B cell (primary cell): Measurements from ENCODE around the gene CTNS. TPM values are rescaled to one million over a fixed set of nuclear protein-coding genes. Genes with fewer than 3 reads are reported as not detected.

Experiments
- ATAC-seq: fragments of 200-7000 bp; cut with Tn5 transposase; one replicate; pipeline ENCODE4 v1.10.0; 2021; ENCODE audit warnings: low read depth, mild to moderate bottlenecking, moderate number of reproducible peaks, moderate library complexity
- CTCF ChIA-PET: fragments of 350-600 bp; sonication (Branson Sonifier 250); formaldehyde crosslinking; loops from one replicate; lab custom pipeline; 2021; ENCODE audit warnings: antibody characterized with exemption, inconsistent platforms; lab: Charles Lee
- POLR2A ChIA-PET: fragments of 350-600 bp; sonication (Branson Sonifier 250); formaldehyde crosslinking; loops from one replicate; lab custom pipeline; 2021; ENCODE audit warnings: antibody characterized with exemption; lab: Charles Lee
- DNase-seq: peaks from one replicate; pipeline ENCODE4 v3.0.0; 2013
- H2AFZ ChIP-seq: 2 replicates; pipeline ENCODE4 v1.6.1; 2012; ENCODE audit warnings: mild to moderate bottlenecking, low read depth, low read length; ENCODE audit not compliant: insufficient read depth, poor library complexity, severe bottlenecking
- H3K27ac ChIP-seq, 2 donors: 1 replicate in 1 of 2; 2 replicates in 1 of 2; pipeline ENCODE4 v1.5.1; 2012 to 2013; ENCODE audit warnings: low read length in 2 of 2, mild to moderate bottlenecking in 2 of 2, moderate library complexity in 1 of 2
- H3K27me3 ChIP-seq, 4 experiments: fragments of 200-600 bp in 1 of 4; sonication (generic) in 1 of 4; replicated peaks in 1 of 4; 1 replicate in 2 of 4; 2 replicates in 2 of 4; pipeline versions ENCODE4 v1.6.1 to v1.7.0; 2013 to 2016; ENCODE audit warnings: low read length in 3 of 4, mild to moderate bottlenecking in 2 of 4, mixed read lengths in 1 of 4, moderate library complexity in 1 of 4; ENCODE audit not compliant: insufficient read depth in 4 of 4, control insufficient read depth in 3 of 4; ENCODE audit errors: control extremely low read depth in 1 of 4
- H3K36me3 ChIP-seq, 2 experiments: replicated peaks in 1 of 2; 1 replicate in 1 of 2; 2 replicates in 1 of 2; pipeline versions ENCODE4 v1.6.1 to v1.7.1; 2013; ENCODE audit warnings: low read length in 1 of 2; ENCODE audit not compliant: insufficient read depth in 2 of 2, control insufficient read depth in 1 of 2; ENCODE audit errors: control extremely low read depth in 1 of 2, extremely low read depth in 1 of 2
- H3K4me1 ChIP-seq, 2 donors: fragments of 200-600 bp in 1 of 2; sonication (generic) in 1 of 2; 1 replicate in 1 of 2; 2 replicates in 1 of 2; pipeline versions ENCODE4 v1.5.1 to v1.6.1; 2013 to 2017; ENCODE audit warnings: low read length in 2 of 2; ENCODE audit not compliant: control insufficient read depth in 2 of 2, insufficient read depth in 2 of 2
- H3K4me2 ChIP-seq: replicated peaks from 2 replicates; pipeline ENCODE3; 2012; ENCODE audit warnings: mild to moderate bottlenecking, low read depth, low read length; ENCODE audit not compliant: poor library complexity, severe bottlenecking
- H3K4me3 ChIP-seq, 5 experiments: fragments of 200-600 bp in 1 of 5; sonication (generic) in 1 of 5; 1 replicate in 3 of 5; 2 replicates in 2 of 5; pipeline versions ENCODE4 v1.5.1 to v1.7.0; 2011 to 2016; ENCODE audit warnings: low read length in 4 of 5, mild to moderate bottlenecking in 4 of 5, low read depth in 2 of 5, control low read depth in 1 of 5, moderate library complexity in 1 of 5; ENCODE audit not compliant: insufficient read depth in 1 of 5; ENCODE audit errors: control extremely low read depth in 1 of 5, extremely low read depth in 1 of 5
- H3K79me2 ChIP-seq: fragments of 200-600 bp; sonication (generic); one replicate; pipeline ENCODE4 v1.6.0; 2016; ENCODE audit warnings: low read length; ENCODE audit not compliant: control insufficient read depth, insufficient read depth
- H3K9ac ChIP-seq: fragments of 200-600 bp; sonication (generic); 2 replicates; pipeline ENCODE4 v1.6.1; 2017; ENCODE audit warnings: mild to moderate bottlenecking, low read length, moderate library complexity
- H3K9me3 ChIP-seq, 3 donors: one replicate each; pipeline versions ENCODE4 v1.6.1 to v1.7.1; 2013; ENCODE audit warnings: low read length in 2 of 3; ENCODE audit not compliant: control insufficient read depth in 2 of 3, insufficient read depth in 1 of 3; ENCODE audit errors: control extremely low read depth in 1 of 3
- H4K20me1 ChIP-seq: 2 replicates; pipeline ENCODE4 v1.6.0; 2012; ENCODE audit warnings: mild to moderate bottlenecking, low read length; ENCODE audit not compliant: insufficient read depth, control insufficient read depth, poor library complexity, severe bottlenecking
- H3K27ac Mint-ChIP-seq: one replicate; pipeline ENCODE4 v1.8.0; 2021; ENCODE audit warnings: mixed read lengths
- H3K27me3 Mint-ChIP-seq: one replicate; pipeline ENCODE4 v1.8.0; 2021; ENCODE audit warnings: mixed read lengths
- H3K4me1 Mint-ChIP-seq: one replicate; pipeline ENCODE4 v1.8.0; 2021; ENCODE audit warnings: mixed read lengths
- H3K4me3 Mint-ChIP-seq: one replicate; pipeline ENCODE4 v1.8.0; 2021; ENCODE audit warnings: mixed read lengths
- H3K9me3 Mint-ChIP-seq: one replicate; pipeline ENCODE4 v1.8.0; 2022; ENCODE audit warnings: mixed read lengths; ENCODE audit not compliant: insufficient read depth
- CTCF ChIP-seq: fragments of 200-600 bp; IDR thresholded peaks from one replicate; pipeline ENCODE4 v1.8.0; 2022; ENCODE audit warnings: antibody characterized with exemption, mild to moderate bottlenecking
- EZH2 ChIP-seq: IDR thresholded peaks from 2 replicates; pipeline ENCODE4 v1.6.1; 2012; ENCODE audit warnings: borderline replicate concordance, low read depth, mild to moderate bottlenecking, moderate library complexity, low read length; ENCODE audit not compliant: insufficient read depth, poor library complexity, severe bottlenecking
- WGBS: methylation state at CpG from one replicate; pipeline ENCODE4 v1.1.5; 2013; ENCODE audit warnings: missing lambda C conversion rate; ENCODE audit not compliant: insufficient coverage; 5-methylcytosine and 5-hydroxymethylcytosine counted together
- intact Hi-C: fragments of 100-400 bp; cut with micrococcal nuclease; formaldehyde crosslinking; loops from one replicate; pipeline ENCODE4 v1.10.0; 2022
- polyA plus RNA-seq: library from polyadenylated mRNA; depleted of rRNA; stranded (reverse); fragments of >200 nt; gene quantifications from 2 replicates; pipeline ENCODE4 v1.2.3, GENCODE V29; 2012
- total RNA-seq, 2 donors: library from RNA; stranded (reverse); fragments of 120-200 nt in 1 of 2; gene quantifications; 1 replicate in 1 of 2; 2 replicates in 1 of 2; pipeline versions ENCODE4 v1.2.3 to v1.2.4, GENCODE V29; 2013 to 2022

The CTNS gene
- total and polyA plus RNA-seq, 2 donors (not counting 1 experiment from before 2014, with no cell fraction given) = 11.6 to 24.7 TPM

- ATAC-seq (no peak), DNase-seq (no peak)
- Histone ChIP-seq H3K9ac (no peak overlapping the region), H4K20me1 (no peaks in the 10 kb centered on the region), H3K9me3 (no peaks in the 10 kb centered on the region), H3K27ac (no peak overlapping the region), H3K4me3 (no peak overlapping the region), H3K79me2 (no peaks in the 10 kb centered on the region), H2AFZ (no peak overlapping the region), H3K27me3 (no peaks in the 10 kb centered on the region), H3K4me2 (no peak overlapping the region), H3K36me3 (peaks cover 3 to 46% of the 10 kb centered on the region in 2 experiments), H3K4me1 (no peaks in the 10 kb centered on the region)
- TF ChIP-seq CTCF (no peak), EZH2 (no peak)
- Mint-ChIP-seq H3K4me3 (no peak overlapping the region), H3K9me3 (no peaks in the 10 kb centered on the region), H3K27me3 (no peaks in the 10 kb centered on the region), H3K27ac (no peak overlapping the region), H3K4me1 (no peaks in the 10 kb centered on the region)
- intact Hi-C loops = no loop called here
- WGBS = 96% methylated on average over 7 of the region's 16 CpGs
- CTCF ChIA-PET = interaction anchor here (0.7 to 1.3 kb wide), 4 partner anchors 9 to 622 kb away, joined by 3 read pairs; partner anchors contain the start of genes CTNS and SHPK
- POLR2A ChIA-PET = no interaction called here
These were observed 9.5 kb upstream of the CTNS start for GRCh38 chr17:3626831-3627768.

GRCh38 chr17:3627769-3628167, 8.8 kb upstream of the CTNS start:
- Mint-ChIP-seq H3K27ac (no peak overlapping the region), H3K4me1 (peaks cover 4% of the 10 kb centered on the region), H3K9me3 (no peaks in the 10 kb centered on the region), H3K4me3 (no peak overlapping the region), H3K27me3 (no peaks in the 10 kb centered on the region)
- Histone ChIP-seq H3K27ac (no peak overlapping the region), H4K20me1 (no peaks in the 10 kb centered on the region), H3K9me3 (no peaks in the 10 kb centered on the region), H3K9ac (no peak overlapping the region), H3K36me3 (peaks cover 0 to 44% of the 10 kb centered on the region in 2 experiments), H3K79me2 (peaks cover 5% of the 10 kb centered on the region), H3K27me3 (no peaks in the 10 kb centered on the region), H3K4me1 (no peaks in the 10 kb centered on the region), H2AFZ (no peak overlapping the region), H3K4me2 (no peak overlapping the region), H3K4me3 (no peak overlapping the region)
- TF ChIP-seq CTCF = no peak
- no peak for TF ChIP-seq EZH2
- no peak for DNase-seq
- intact Hi-C loops = no loop called here
- no peak for ATAC-seq
- CTCF ChIA-PET = interaction anchor here (1.0 to 1.3 kb wide), 3 partner anchors 9 to 25 kb away, joined by 3 read pairs; partner anchors contain the start of genes CTNS and SHPK
- 100% methylated on average over 3 of the region's 11 CpGs for WGBS
- POLR2A ChIA-PET = no interaction called here
